Posterior vena cava (tissue), 2 donors: ENCODE data around the gene CIB1. TPM values are rescaled to one million over a fixed set of nuclear protein-coding genes. Genes with fewer than 3 reads are reported as not detected.

Source experiments
- DNase-seq: peaks from one replicate; pipeline ENCODE4 v3.0.0-alpha.2; 2020; ENCODE audit warnings: low spot score
- intact Hi-C, 2 donors: fragments of 100-400 bp; cut with DNase I; formaldehyde crosslinking; loops; one replicate each; pipeline versions ENCODE4 v1.14.1 to v1.14.2; 2022 to 2023
- total RNA-seq, 2 donors: library from RNA; stranded (reverse); fragmentation: NEBNext Ultra II Directional; extraction: Animal tissue kit (Norgen Biotek cat#: 25700); gene quantifications; one replicate each; pipeline ENCODE4 v1.2.1, GENCODE V29; 2021
- donor health status: DM: yes; HTN: yes; CAD: no.
- donor health status: DM: yes; HTN: yes; CAD: no.

Gene CIB1
- total RNA-seq, 2 donors from 2014 or later = 37.5 to 41.6 TPM

- no peak for DNase-seq
- intact Hi-C loops = loop anchor here in 1 of 2 donors (10.0 kb wide), 1 partner anchor 219 kb away; the partner anchor contains the start of gene ZNF710
Observed at GRCh38 chr15:90223441-90224165, 10.1 kb downstream of the CIB1 start.

DNA sequence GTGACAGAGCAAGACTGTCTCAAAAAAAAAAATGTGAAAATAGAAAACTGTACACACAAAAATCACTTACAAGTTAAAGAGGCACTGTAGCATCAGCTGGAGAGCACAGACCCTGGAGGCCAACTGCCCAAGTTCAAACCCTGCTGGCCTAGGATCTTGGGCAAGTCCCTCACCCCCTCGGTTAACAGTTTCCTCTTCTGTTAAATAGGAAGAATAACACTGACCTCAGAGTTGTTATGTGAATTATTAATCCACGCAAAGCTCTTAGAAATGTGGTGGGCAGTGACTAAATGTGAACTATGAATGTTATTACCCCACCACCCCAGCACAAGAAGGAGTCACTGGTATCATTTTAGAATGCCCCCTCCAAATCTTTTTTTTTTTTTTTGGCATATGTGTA, 11.2 kb downstream of the CIB1 start:
- no peak for DNase-seq
- intact Hi-C loops = loop anchor here in 1 of 2 donors (10.0 kb wide), 1 partner anchor 218 kb away; the partner anchor contains the start of gene ZNF710

DNA sequence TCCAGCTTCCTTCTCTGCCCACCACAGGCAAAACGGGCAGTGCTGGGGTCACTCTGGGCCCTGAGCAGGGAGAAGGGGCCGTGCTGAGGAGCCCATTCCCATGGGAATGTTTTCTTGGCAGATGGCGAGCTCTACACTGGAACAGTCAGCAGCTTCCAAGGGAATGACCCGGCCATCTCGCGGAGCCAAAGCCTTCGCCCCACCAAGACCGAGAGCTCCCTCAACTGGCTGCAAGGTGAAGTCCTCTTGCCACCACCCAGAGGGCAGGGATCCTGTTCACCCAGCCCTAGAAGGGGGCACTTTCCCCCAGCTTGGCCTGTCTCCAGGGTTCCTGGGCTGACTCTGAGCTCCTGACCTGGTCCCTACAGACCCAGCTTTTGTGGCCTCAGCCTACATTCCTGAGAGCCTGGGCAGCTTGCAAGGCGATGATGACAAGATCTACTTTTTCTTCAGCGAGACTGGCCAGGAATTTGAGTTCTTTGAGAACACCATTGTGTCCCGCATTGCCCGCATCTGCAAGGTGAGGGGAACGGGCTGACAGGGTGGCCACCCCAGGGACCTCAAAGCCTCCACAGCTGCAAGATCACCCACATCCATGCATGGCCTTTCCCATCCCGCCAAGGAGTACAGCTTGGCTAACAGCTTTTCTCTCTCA, 12.4 kb downstream of the CIB1 start:
- peak; percentile 94 for DNase-seq
- intact Hi-C loops = loop anchor here in 1 of 2 donors (10.0 kb wide), 1 partner anchor 217 kb away; the partner anchor contains the start of gene ZNF710

DNA sequence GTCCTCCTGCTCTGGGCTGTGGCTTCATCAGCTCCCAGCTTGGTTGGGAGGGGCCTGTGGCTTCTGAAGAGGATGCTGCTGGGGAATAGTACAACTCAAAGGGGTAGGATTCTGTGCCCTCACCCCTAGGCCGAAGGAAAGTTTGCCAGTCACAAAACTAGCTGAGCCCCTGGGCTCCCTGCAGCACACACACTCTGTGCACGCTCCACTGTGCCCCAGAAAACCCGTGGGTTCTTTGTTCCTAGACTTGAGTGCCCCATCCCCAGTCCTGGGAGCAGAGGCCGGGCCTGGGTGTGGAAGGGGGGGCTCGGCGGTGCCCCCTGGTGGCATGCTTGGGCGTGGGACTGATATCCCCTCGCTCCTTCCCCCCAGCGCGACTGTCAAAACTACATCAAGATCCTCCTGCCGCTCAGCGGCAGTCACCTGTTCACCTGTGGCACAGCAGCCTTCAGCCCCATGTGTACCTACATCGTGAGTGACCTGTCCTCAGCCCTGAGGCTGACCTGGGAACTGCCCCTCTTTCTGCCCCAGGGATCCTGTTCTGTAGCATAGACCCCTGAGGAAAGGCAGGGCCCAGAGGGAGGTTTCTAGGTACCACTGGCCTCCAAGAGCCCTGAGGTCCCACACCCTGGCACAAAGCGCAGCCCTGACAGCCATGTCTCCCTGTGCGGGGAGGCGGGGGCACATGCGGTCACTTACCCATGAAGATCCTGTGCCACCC, 14.2 kb downstream of the CIB1 start:
- no peak for DNase-seq

DNA sequence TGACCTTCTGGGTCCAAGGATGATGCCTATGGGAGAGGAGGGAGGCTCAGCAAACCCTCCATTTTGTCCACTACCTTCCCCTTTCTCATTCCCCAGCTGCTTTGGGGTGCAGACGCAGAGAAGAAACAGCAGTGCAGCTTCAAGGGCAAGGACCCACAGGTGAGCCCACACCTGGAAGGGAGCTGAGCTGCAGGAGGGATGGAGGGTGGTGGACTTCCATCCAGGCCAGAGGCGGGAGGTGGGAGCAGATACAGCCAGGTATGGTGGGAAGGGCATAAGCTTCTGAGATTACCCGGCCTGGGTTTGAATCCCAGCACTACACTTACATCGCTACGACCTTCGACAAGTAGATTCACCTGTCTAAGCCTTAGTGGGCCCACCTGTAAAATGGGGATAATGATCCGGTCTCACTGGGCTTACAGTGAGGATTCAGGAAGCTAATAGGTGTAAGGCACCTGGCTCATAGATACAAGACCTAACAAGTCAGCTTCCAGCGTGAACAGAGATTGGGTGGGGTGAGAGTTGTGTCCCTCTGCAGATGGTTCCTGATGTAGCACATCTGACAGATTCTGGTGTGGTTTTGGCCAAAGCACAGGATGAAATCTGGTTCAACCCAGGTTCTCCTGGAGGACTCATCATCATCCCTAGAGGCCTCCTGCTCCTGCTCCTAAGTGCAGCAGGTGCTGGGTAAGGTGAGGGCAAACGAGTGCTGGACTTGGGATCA, 15.9 kb downstream of the CIB1 start:
- intact Hi-C loops = no loop called here

More for the DNA sequence above, 14.2 kb downstream of the CIB1 start:
- intact Hi-C loops = loop anchor here in 1 of 2 donors (10.0 kb wide), 1 partner anchor 215 kb away; the partner anchor contains the start of gene ZNF710

GRCh38 chr15:90214553-90215196, 19.1 kb downstream of the CIB1 start:
- intact Hi-C loops = no loop called here
- no peak for DNase-seq

More for the DNA sequence above, 15.9 kb downstream of the CIB1 start:
- no peak for DNase-seq

DNA sequence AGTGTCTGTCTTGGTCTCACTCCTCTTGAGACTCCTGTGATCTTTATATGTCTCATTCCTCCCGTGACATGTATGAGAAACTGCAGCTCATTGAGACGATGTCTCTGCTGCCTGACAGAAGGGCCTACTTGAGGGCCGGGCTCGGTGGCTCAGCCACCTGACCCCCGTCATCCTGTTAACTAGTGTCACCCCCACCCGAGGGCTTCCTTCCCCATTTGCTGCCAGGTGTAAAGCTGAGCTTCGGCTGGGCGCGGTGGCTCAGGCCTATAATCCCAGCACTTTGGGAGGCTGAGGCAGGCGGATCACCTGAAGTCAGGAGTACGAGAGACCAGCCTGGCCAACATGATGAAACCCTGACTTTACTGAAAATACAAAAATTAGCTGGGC, 19.9 kb downstream of the CIB1 start:
- intact Hi-C loops = no loop called here
- no peak for DNase-seq

DNA sequence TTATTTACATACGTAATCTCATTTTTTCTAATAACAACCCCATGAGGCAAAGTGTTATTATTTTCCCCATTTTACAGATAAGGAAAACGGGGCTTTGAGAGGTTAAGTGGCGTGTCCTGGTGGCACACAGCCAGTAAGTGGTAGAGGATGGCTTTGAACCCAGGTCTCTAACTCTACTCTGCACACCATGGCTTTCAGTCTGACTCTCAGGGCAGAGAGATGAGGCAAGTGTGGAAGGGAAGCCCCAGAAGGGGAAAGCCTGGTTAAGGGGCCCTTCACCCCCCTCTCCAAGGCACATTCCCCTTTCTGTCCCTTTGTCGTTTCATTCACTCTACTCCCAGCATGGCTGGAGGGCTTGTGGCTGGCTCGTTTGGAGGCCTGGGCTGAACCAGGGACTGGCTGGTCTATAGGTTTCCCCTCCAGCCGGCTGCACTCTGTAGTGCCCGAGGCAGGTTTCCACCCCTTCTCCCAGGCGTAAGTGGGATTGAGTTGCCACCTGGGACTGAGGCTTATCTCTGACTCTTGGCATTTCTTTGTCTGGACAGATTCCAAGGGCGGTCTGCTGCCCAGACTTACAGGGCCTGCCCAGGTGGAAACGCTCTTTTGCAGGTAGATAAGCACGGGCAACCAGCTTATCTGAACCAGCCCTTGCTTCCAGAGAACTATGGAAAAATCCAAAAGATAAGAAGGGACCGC, 20.5 kb downstream of the CIB1 start:
- intact Hi-C loops = no loop called here
- no peak for DNase-seq

- no peak for DNase-seq
- intact Hi-C loops = no loop called here
Observed at GRCh38 chr15:90212221-90213098, 21.3 kb downstream of the CIB1 start.

DNA sequence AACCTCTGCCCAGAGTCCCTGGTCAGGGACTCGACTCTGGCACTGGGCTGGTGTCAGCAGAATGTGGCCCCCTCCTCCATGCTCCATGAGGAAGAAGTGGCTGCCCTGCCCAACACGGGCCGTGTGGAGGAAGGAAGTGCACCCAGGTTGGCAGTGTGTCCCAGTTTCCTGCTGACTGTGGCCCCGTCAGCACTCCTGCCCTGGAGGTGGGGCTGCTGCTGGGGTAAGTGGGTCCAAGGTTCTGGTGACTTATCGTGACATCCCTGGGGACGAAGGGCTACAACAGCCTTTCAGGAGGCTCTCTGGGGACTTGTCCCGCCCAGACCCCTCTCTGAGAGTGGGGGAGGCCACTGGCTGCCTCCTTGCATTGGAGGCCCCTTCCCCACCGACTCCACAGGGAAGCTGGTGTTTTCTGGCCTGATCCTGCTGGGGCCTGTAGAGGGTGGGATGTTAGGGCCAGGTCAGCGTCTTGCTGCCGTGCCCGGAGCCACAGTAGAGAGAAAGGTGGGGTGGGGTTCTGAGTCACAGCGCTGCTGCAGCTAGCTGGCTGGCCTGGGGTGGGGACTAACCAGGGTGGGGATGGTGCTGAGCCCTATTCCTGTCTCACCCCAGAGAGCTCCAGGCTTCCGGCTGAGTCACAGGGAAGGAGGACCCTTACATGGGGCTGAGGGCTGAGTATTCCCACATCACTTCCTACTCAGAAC, 22.1 kb downstream of the CIB1 start:
- intact Hi-C loops = no loop called here
- DNase-seq = no peak

DNA sequence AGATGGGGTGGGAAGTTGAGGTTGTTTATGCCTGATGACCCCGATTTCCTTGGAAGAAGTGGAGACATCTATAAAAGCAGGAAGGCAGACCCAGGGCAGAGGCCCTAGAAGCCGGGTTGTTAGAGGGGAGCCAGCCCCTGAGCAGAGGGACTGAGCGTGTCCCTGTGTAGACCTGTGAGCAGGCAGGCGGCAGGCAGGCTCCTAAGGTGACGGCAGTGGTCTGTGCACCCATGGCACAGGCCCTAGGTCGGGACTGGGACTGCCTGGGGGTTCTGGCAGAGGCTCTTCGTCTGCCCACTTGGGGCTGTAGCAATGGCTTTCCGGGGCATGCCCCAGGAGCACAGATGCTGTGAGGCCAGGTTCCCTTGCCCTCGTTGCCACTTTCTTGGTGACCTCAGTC, 22.7 kb downstream of the CIB1 start:
- intact Hi-C loops = no loop called here
- no peak for DNase-seq

DNA sequence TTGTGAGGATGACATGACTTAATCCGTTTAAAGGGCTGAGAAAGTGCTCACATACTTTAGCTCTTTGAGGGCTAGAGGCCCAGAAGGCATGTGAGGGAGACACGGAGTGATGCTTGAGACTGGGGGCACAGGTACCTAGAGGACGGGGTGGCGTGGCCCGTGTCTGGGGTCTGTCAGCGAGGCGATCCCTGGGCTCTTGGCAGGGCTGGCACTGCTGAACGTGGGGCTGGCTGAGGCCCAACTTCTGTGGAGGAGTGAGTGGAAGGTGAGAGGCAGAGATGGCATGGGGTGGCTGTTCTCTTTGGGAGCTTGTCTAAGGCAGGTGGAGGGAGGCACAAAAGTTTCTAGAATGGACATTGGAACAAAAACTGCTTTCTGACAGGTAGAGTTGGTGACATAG, 23.1 kb downstream of the CIB1 start:
- no peak for DNase-seq
- intact Hi-C loops = no loop called here

DNA sequence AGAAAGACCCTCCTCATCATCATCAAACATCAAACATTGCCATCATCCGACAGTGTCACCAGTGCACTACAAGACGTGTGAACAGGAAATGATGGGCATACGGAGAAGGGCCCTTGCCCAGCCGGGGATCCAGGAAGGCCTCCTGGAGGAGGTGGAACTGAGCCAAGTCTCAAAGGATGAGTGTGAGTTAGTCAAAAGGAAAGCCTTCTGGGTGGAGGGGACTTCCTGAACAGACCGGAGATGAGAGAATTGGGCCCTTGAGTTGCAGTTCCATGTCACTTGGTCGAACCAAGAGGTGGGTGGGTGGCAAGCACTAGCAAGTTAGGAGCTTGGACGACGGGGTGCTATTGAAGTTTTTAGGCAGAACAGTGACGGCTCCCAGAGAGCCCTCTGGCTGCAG, 24.1 kb downstream of the CIB1 start:
- no peak for DNase-seq
- intact Hi-C loops = no loop called here

DNA sequence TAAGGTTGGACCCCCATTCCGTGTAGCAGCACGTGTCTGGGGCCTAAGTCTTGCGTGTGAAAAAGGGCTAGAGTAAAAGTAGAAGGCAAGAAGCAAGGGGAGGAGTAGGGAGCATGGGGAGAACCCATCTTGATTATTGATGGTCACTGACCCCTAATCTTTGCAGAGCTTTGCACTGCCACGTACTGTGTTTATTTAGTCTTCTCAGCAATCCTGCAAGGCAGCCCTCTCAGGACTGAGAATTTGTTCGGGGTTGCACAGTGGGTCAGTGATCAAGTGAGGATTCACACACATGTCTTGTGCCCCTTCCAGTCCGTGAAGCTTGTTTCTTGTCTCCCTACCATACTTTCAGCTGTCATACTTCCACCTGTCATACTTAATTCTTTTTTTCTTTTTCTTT, 25.4 kb downstream of the CIB1 start:
- intact Hi-C loops = no loop called here
- no peak for DNase-seq

GRCh38 chr15:90207252-90207651, 26.5 kb downstream of the CIB1 start:
- intact Hi-C loops = no loop called here
- no peak for DNase-seq

DNA sequence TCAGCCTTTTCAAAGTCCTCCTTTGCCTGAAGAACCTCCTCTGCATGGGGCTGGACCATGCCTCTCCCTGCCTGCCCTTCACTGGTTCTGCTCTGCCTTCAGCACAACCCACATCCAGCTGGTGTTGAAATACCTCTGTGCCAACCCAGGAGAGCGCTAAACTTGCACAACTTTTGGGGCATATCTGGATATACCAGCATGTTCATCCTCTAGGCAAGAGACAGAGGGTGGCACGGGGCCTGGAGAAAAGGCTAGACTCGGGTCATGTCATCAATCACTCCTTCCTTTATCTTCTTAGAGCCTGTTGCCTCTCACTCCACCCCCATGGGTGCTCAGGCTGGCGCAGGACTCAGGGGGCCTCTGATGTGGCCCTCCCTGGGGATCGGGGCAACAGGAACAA, 27.9 kb downstream of the CIB1 start:
- no peak for DNase-seq
- intact Hi-C loops = no loop called here
